HFF-Myc (cell line): ENCODE results near the gene HNRNPF.
"Not testable (repeated sequence)": the region's sequence is repeated elsewhere in the genome, so short reads cannot be mapped to it uniquely, and the experiment has no call there.

ENCODE experiments used
- DNase-seq: peaks from one replicate; pipeline ENCODE4 v3.0.0-alpha.2; 2011; ENCODE audit warnings: low read depth; ENCODE audit errors: extremely low read depth
- H3K4me3 ChIP-seq: replicated peaks from 2 replicates; pipeline ENCODE4 v1.5.1; 2011; ENCODE audit warnings: low read depth, mild to moderate bottlenecking, control low read depth, low read length
- TF ChIP-seq, protein P1 (sequence below): IDR thresholded peaks from 2 replicates; pipeline ENCODE4 v1.5.1; 2012; ENCODE audit warnings: mild to moderate bottlenecking, low read depth, low read length, control low read depth; ENCODE audit errors: missing control alignments

The HNRNPF gene

DNA sequence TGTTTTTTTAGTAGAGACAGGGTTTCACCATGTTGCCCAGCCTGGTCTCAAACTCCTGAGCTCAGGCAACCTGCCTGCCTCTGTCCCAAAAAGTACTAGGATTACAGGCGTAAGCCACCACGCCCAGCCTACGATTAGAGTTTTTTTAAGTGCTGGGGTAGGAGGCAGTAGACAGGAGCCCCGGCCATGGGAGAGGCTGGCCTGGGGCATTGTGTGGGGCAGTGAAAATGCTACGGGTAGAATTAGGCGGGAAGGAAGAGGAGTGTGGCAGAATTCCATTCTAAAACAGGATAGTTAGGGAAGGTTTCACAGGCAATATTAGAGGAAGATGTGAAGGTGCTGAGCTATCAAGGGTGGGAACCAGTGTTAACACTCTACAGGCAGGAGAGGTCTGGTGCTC, 68.9 kb downstream of the HNRNPF start:
- H3K4me3 ChIP-seq: no peak overlapping the region
- TF ChIP-seq, protein P1, sequence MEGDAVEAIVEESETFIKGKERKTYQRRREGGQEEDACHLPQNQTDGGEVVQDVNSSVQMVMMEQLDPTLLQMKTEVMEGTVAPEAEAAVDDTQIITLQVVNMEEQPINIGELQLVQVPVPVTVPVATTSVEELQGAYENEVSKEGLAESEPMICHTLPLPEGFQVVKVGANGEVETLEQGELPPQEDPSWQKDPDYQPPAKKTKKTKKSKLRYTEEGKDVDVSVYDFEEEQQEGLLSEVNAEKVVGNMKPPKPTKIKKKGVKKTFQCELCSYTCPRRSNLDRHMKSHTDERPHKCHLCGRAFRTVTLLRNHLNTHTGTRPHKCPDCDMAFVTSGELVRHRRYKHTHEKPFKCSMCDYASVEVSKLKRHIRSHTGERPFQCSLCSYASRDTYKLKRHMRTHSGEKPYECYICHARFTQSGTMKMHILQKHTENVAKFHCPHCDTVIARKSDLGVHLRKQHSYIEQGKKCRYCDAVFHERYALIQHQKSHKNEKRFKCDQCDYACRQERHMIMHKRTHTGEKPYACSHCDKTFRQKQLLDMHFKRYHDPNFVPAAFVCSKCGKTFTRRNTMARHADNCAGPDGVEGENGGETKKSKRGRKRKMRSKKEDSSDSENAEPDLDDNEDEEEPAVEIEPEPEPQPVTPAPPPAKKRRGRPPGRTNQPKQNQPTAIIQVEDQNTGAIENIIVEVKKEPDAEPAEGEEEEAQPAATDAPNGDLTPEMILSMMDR: no peak
- DNase-seq: no peak

- no peak for DNase-seq
- TF ChIP-seq, protein P1: no peak
- H3K4me3 ChIP-seq: no peak overlapping the region
Measured at GRCh38 chr10:43339136-43339535, 69.8 kb downstream of the HNRNPF start.

DNA sequence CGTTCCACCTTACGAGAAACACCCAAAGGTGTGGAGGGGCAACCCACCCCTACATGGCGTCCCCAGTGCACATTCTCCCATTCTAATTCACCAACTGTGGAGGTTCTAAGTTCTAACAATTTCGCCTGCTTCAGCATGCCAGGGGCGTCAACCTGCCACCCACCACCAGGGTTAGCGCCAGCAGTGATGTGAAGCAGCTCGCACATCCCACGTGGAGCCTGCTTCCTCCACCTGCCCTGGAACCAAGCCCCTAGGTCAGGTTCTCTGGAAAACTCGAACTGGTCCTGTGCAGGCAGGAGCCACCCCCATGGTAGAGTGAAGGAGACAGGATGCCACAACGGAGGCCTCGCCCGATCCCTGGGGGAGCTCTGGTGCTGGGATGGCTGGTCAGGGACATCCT, 70.9 kb downstream of the HNRNPF start:
- no peak for DNase-seq
- TF ChIP-seq, protein P1: no peak

DNA sequence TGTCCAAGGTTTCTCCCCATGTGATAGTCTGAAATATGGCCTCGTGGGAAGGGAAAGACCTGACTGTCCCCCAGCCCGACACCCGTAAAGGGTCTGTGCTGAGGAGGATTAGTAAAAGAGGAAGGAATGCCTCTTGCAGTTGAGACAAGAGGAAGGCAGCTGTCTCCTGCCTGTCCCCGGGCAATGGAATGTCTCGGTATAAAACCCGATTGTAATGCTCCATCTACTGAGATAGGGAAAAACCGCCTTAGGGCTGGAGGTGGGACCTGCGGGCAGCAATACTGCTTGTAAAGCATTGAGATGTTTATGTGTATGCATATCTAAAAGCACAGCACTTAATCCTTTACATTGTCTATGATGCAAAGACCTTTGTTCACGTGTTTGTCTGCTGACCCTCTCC, 71.5 kb downstream of the HNRNPF start:
- not testable (repeated sequence) for DNase-seq, H3K4me3 ChIP-seq

More for the DNA sequence above, 70.9 kb downstream of the HNRNPF start:
- H3K4me3 ChIP-seq: no peak overlapping the region

GRCh38 chr10:43336641-43337318, 72.2 kb downstream of the HNRNPF start:
- no peak overlapping the region for H3K4me3 ChIP-seq
- TF ChIP-seq, protein P1: no peak
- DNase-seq: no peak

DNA sequence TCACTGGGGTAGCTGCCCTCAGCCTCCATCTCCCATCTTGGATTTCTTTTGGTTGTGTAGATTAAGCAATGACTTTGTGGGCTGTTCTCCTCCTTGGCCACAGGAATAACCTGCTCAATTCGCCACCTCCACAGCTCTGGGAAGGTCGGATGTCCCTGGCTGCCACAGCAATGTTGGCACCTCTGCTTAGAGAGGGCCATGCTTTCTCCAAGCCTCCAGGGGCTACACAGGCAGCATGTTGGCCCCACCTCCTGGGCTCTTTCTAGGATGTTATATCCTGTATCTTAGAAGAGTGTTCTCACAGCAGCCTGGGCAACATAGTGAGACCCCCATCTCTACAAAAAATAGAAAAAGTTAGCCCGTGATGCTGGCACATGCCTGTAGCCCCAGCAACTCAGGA, 72.9 kb downstream of the HNRNPF start:
- H3K4me3 ChIP-seq: no peak overlapping the region
- TF ChIP-seq, protein P1: no peak
- DNase-seq: no peak
